Lower lobe of right lung (tissue), 2 donors: ENCODE measurements around the gene ZNF552. TPM values are rescaled to one million over a fixed set of nuclear protein-coding genes. Genes with fewer than 3 reads are reported as not detected.

Experiments
- ATAC-seq, 2 donors: fragments of 200-7000 bp; cut with Tn5 transposase; one replicate each; pipeline ENCODE4 v1.9.1; 2020 to 2022; ENCODE audit warnings: mild to moderate bottlenecking in 2 of 2, moderate library complexity in 2 of 2
- DNase-seq: peaks from one replicate; pipeline ENCODE4 v3.0.0-alpha.2; 2020
- H3K27ac ChIP-seq: fragments of 200-600 bp; one replicate; pipeline ENCODE4 v1.8.0; 2022
- H3K27me3 ChIP-seq: fragments of 200-600 bp; one replicate; pipeline ENCODE4 v1.8.0; 2022; ENCODE audit warnings: low read depth
- H3K36me3 ChIP-seq: fragments of 200-600 bp; one replicate; pipeline ENCODE4 v1.8.0; 2022; ENCODE audit warnings: mild to moderate bottlenecking
- H3K4me1 ChIP-seq: fragments of 200-600 bp; one replicate; pipeline ENCODE4 v1.8.0; 2022
- H3K4me3 ChIP-seq: fragments of 200-600 bp; one replicate; pipeline ENCODE4 v1.8.0; 2022; ENCODE audit warnings: mild to moderate bottlenecking
- H3K9me3 ChIP-seq: fragments of 200-600 bp; one replicate; pipeline ENCODE4 v1.8.0; 2022
- CTCF ChIP-seq: fragments of 200-600 bp; IDR thresholded peaks from one replicate; pipeline ENCODE4 v1.8.0; 2022; ENCODE audit warnings: antibody characterized with exemption, mild to moderate bottlenecking
- intact Hi-C: fragments of 100-400 bp; cut with DNase I; formaldehyde crosslinking; loops from one replicate; pipeline ENCODE4 v1.11.0; 2022
- total RNA-seq: library from RNA; stranded (reverse); fragmentation: NEBNext Ultra II Directional; extraction: Animal tissue kit (Norgen Biotek cat#: 25700); gene quantifications from one replicate; pipeline ENCODE4 v1.2.1, GENCODE V29; 2021
- donor health status: DM: no; HTN: yes; CAD: no; lungs with severe emphysema.

Gene ZNF552
- total RNA-seq, 1 donor from 2014 or later = 20.0 TPM

- H3K27me3 ChIP-seq = no peaks in the 10 kb centered on the region
- no peak overlapping the region for H3K27ac ChIP-seq
- peaks cover 86% of the 10 kb centered on the region for H3K9me3 ChIP-seq
- ATAC-seq (no peak), DNase-seq (no peak)
- TF ChIP-seq CTCF = no peak
- intact Hi-C loops = no loop called here
- peaks cover 46% of the 10 kb centered on the region for H3K36me3 ChIP-seq
- no peak overlapping the region for H3K4me3 ChIP-seq
- H3K4me1 ChIP-seq = peaks cover 5% of the 10 kb centered on the region
Measured at GRCh38 chr19:57776764-57777296, 37.9 kb downstream of the ZNF552 start.

GRCh38 chr19:57773488-57773887 is 41.2 kb downstream of the ZNF552 start:
- ATAC-seq (no peak), DNase-seq (no peak)
- no peak for TF ChIP-seq CTCF
- intact Hi-C loops = no loop called here
- Histone ChIP-seq H3K4me1 (peaks cover 23% of the 10 kb centered on the region), H3K4me3 (no peak overlapping the region), H3K9me3 (peaks cover 54% of the 10 kb centered on the region), H3K27me3 (no peaks in the 10 kb centered on the region), H3K27ac (no peak overlapping the region), H3K36me3 (peaks cover 31% of the 10 kb centered on the region)

- intact Hi-C loops = no loop called here
- H3K36me3 ChIP-seq = peaks cover 11% of the 10 kb centered on the region
- no peaks in the 10 kb centered on the region for H3K27me3 ChIP-seq
- ATAC-seq (peak in 1 of 2 donors; percentile 4), DNase-seq (no peak)
- peaks cover 23% of the 10 kb centered on the region for H3K4me1 ChIP-seq
- no peak overlapping the region for H3K27ac ChIP-seq
- TF ChIP-seq CTCF = no peak
- no peak overlapping the region for H3K4me3 ChIP-seq
- H3K9me3 ChIP-seq = peaks cover 35% of the 10 kb centered on the region
Measured at GRCh38 chr19:57771417-57771816, 43.3 kb downstream of the ZNF552 start.

GRCh38 chr19:57769345-57770131 is 45.2 kb downstream of the ZNF552 start, which contains the start of gene ZNF586:
Gene ZNF586, plus strand, starts transcription at chr19:57769676. Its CDS starts 167 bp downstream, at chr19:57769843.
- Histone ChIP-seq H3K4me1 (peaks cover 23% of the 10 kb centered on the region), H3K4me3 (peak within 1 kb of the TSS; percentile 92), H3K36me3 (peaks cover 13% of the 10 kb centered on the region), H3K27ac (peak within 1 kb of the TSS; percentile 87), H3K27me3 (no peaks in the 10 kb centered on the region), H3K9me3 (peaks cover 21% of the 10 kb centered on the region)
- intact Hi-C loops = no loop called here
- TF ChIP-seq CTCF = no peak
- DNase-seq = peak; percentile 95
- peak; percentile 98 to 99 for ATAC-seq

- Histone ChIP-seq H3K36me3 (peaks cover 54% of the 10 kb centered on the region), H3K4me1 (no peaks in the 10 kb centered on the region), H3K27ac (no peak overlapping the region), H3K9me3 (peaks cover 65% of the 10 kb centered on the region), H3K4me3 (no peak overlapping the region), H3K27me3 (no peaks in the 10 kb centered on the region)
- DNase-seq (no peak), ATAC-seq (no peak)
- intact Hi-C loops = no loop called here
- TF ChIP-seq CTCF = no peak
Measured at GRCh38 chr19:57759096-57759495, 55.6 kb downstream of the ZNF552 start.
